HG03196 (cell line): ENCODE measurements around the gene CABP4.
"Not testable (repeated sequence)": the region's sequence is repeated elsewhere in the genome, so short reads cannot be mapped to it uniquely, and the experiment has no call there.

ENCODE experiments used
- ATAC-seq: cut with Tn5 transposase; IDR thresholded peaks from one replicate; pipeline ENCODE4 v1.9.1; 2021; ENCODE audit not compliant: unreplicated experiment

CABP4 gene

GRCh38 chr11:67452141-67452952 lies 2.8 kb upstream of the CABP4 start, which contains the start of gene GPR152:
GPR152 (minus strand) TSS chr11:67452729; CDS start chr11:67452724, 5 bp downstream.
- ATAC-seq, result no peak

GRCh38 chr11:67453816-67454732 lies 1.1 kb upstream of the CABP4 start:
- no peak for ATAC-seq

GRCh38 chr11:67456068-67456705 lies 1.0 kb downstream of the CABP4 start:
- no peak for ATAC-seq

- no peak for ATAC-seq
Observed at GRCh38 chr11:67457453-67457852, 2.3 kb downstream of the CABP4 start.

- ATAC-seq, result no peak
Observed at GRCh38 chr11:67458266-67458665, 3.1 kb downstream of the CABP4 start.

- ATAC-seq, result no peak
Observed at GRCh38 chr11:67463186-67463585, 8.0 kb downstream of the CABP4 start.

GRCh38 chr11:67463680-67464410 lies 8.7 kb downstream of the CABP4 start:
- ATAC-seq, result no peak

GRCh38 chr11:67464411-67465188 lies 9.4 kb downstream of the CABP4 start:
- peak; percentile 45 for ATAC-seq

GRCh38 chr11:67465189-67465510 lies 10.0 kb downstream of the CABP4 start:
- no peak for ATAC-seq

- ATAC-seq, result not testable (repeated sequence)
Observed at GRCh38 chr11:67465530-67465929, 10.4 kb downstream of the CABP4 start.

GRCh38 chr11:67466367-67466766 lies 11.2 kb downstream of the CABP4 start:
- no peak for ATAC-seq

- no peak for ATAC-seq
Observed at GRCh38 chr11:67466962-67467771, 12.0 kb downstream of the CABP4 start.

GRCh38 chr11:67468056-67468455 lies 12.9 kb downstream of the CABP4 start:
- ATAC-seq, result no peak

GRCh38 chr11:67468456-67468758 lies 13.3 kb downstream of the CABP4 start:
- no peak for ATAC-seq

- ATAC-seq, result peak; percentile 68
Observed at GRCh38 chr11:67468759-67469507, 13.8 kb downstream of the CABP4 start, which contains the start of gene TMEM134. TMEM134 (minus strand) TSS chr11:67469251; CDS start chr11:67469192, 59 bp downstream.

- ATAC-seq, result no peak
Observed at GRCh38 chr11:67469508-67469811, 14.3 kb downstream of the CABP4 start.

GRCh38 chr11:67470337-67471002 lies 15.3 kb downstream of the CABP4 start:
- ATAC-seq, result no peak

GRCh38 chr11:67472882-67473281 lies 17.7 kb downstream of the CABP4 start:
- ATAC-seq, result no peak
